PC-3 (cell line): ENCODE results near the gene PRSS37. TPM values are rescaled to one million over a fixed set of nuclear protein-coding genes. Genes with fewer than 3 reads are reported as not detected.

Source experiments
- ATAC-seq: fragments of 200-7000 bp; cut with Tn5 transposase; 2 replicates; pipeline ENCODE4 v1.9.1; 2020; ENCODE audit warnings: mild to moderate bottlenecking, moderate library complexity
- BruUV-seq: library from RNA; stranded (reverse); fragments of 400-500 nt; replicated peaks from 2 replicates; lab custom pipeline; 2021; lab: Mats Ljungman, UMichigan
- CTCF ChIA-PET: fragments of 300-600 bp; sonication (Branson Sonifier 250); formaldehyde crosslinking; loops from one replicate; lab custom pipeline; 2022; ENCODE audit warnings: antibody characterized with exemption; lab: Charles Lee
- POLR2A ChIA-PET: fragments of 300-600 bp; sonication (Branson Sonifier 250); formaldehyde crosslinking; loops from one replicate; lab custom pipeline; 2022; ENCODE audit warnings: antibody characterized with exemption; ENCODE audit not compliant: unreplicated experiment; lab: Charles Lee
- DNase-seq: peaks from one replicate; pipeline ENCODE4 v3.0.0-alpha.2; 2015
- H2AFZ ChIP-seq: fragments of 300-600 bp; sonication (generic); 2 replicates; pipeline ENCODE4 v1.6.0; 2016; ENCODE audit warnings: antibody characterized with exemption, low read length
- H3F3A ChIP-seq: fragments of 300-600 bp; sonication (generic); one replicate; pipeline ENCODE4 v1.6.0; 2017; ENCODE audit warnings: antibody characterized with exemption, low read length, control low read depth, mild to moderate bottlenecking; ENCODE audit not compliant: unreplicated experiment
- H3K27ac ChIP-seq: fragments of 300-600 bp; sonication (generic); 2 replicates; pipeline ENCODE4 v1.5.1; 2016; ENCODE audit warnings: mild to moderate bottlenecking, low read length
- H3K27me3 ChIP-seq: fragments of 300-600 bp; sonication (generic); 2 replicates; pipeline ENCODE4 v1.6.1; 2016; ENCODE audit warnings: low read length, mixed read lengths
- H3K36me3 ChIP-seq: fragments of 300-600 bp; sonication (generic); 2 replicates; pipeline ENCODE4 v1.6.1; 2016; ENCODE audit warnings: low read depth, mixed run types, low read length, mixed read lengths
- H3K4me1 ChIP-seq: fragments of 300-600 bp; sonication (generic); 2 replicates; pipeline ENCODE4 v1.5.1; 2016; ENCODE audit warnings: low read length; ENCODE audit not compliant: insufficient read depth
- H3K4me2 ChIP-seq: fragments of 300-600 bp; sonication (generic); 2 replicates; pipeline ENCODE4 v1.6.0; 2016; ENCODE audit warnings: low read length
- H3K4me3 ChIP-seq: fragments of 300-600 bp; sonication (generic); 2 replicates; pipeline ENCODE4 v1.5.1; 2016; ENCODE audit warnings: mild to moderate bottlenecking, low read length, mixed read lengths
- H3K79me2 ChIP-seq: fragments of 300-600 bp; sonication (generic); 2 replicates; pipeline ENCODE4 v1.6.1; 2017; ENCODE audit warnings: low read length, mixed read lengths
- H3K9ac ChIP-seq: fragments of 300-600 bp; sonication (generic); 2 replicates; pipeline ENCODE4 v1.6.0; 2016; ENCODE audit warnings: mild to moderate bottlenecking, low read length
- H3K9me2 ChIP-seq: fragments of 300-600 bp; sonication (generic); replicated peaks from 2 replicates; pipeline ENCODE4 v1.6.1; 2016; ENCODE audit warnings: mixed run types, low read length, mixed read lengths
- H3K9me3 ChIP-seq: fragments of 300-600 bp; sonication (generic); 2 replicates; pipeline ENCODE4 v1.6.1; 2016; ENCODE audit warnings: low read length, mixed read lengths
- H4K20me1 ChIP-seq: fragments of 300-600 bp; sonication (generic); 2 replicates; pipeline ENCODE4 v1.6.1; 2016; ENCODE audit warnings: low read length, mixed read lengths
- CTCF ChIP-seq: fragments of 300-600 bp; sonication (generic); conservative IDR thresholded peaks from 2 replicates; pipeline ENCODE4 v1.5.1; 2017; ENCODE audit warnings: antibody characterized with exemption, low read depth, mild to moderate bottlenecking, low read length
- EZH2 ChIP-seq: fragments of 300-600 bp; sonication (generic); IDR thresholded peaks from one replicate; pipeline ENCODE4 v1.6.1; 2017; ENCODE audit warnings: antibody characterized with exemption, mild to moderate bottlenecking, low read length; ENCODE audit not compliant: unreplicated experiment
- EZH2phosphoT487 ChIP-seq: fragments of 300-600 bp; sonication (generic); IDR thresholded peaks from 2 replicates; pipeline ENCODE4 v1.6.1; 2018; ENCODE audit warnings: mild to moderate bottlenecking, antibody characterized with exemption, low read length, borderline replicate concordance
- intact Hi-C: fragments of 100-400 bp; cut with micrococcal nuclease; formaldehyde crosslinking; loops from 2 replicates; pipeline ENCODE4 v1.9.0; 2023
- total RNA-seq: library from RNA; depleted of rRNA; stranded (reverse); fragments of >200 nt; gene quantifications from 2 replicates; pipeline ENCODE4 v1.2.3, GENCODE V29; 2014

PRSS37 gene
- total RNA-seq, 1 experiment from 2014 or later, result not detected

GRCh38 chr7:141847996-141848395 is 6.7 kb upstream of the PRSS37 start:
- H3K9me2 ChIP-seq, result no peaks in the 10 kb centered on the region
- peaks cover 15% of the 10 kb centered on the region for H3K27me3 ChIP-seq
- H3K9ac ChIP-seq, result no peak overlapping the region
- DNase-seq (no peak), ATAC-seq (no peak)
- H4K20me1 ChIP-seq, result no peaks in the 10 kb centered on the region
- intact Hi-C loops, result no loop called here
- no peak overlapping the region for H2AFZ ChIP-seq
- ChIA-PET CTCF (no interaction called here), POLR2A (no interaction called here)
- no peak for TF ChIP-seq EZH2phosphoT487
- no peak for TF ChIP-seq CTCF
- no peak for TF ChIP-seq EZH2
- no peak overlapping the region for H3K27ac ChIP-seq
- no peaks in the 10 kb centered on the region for H3K79me2 ChIP-seq
- H3K9me3 ChIP-seq, result no peaks in the 10 kb centered on the region
- no peaks in the 10 kb centered on the region for H3K4me1 ChIP-seq
- no peak overlapping the region for H3K4me3 ChIP-seq
- no TSS peak for BruUV-seq
- no peaks in the 10 kb centered on the region for H3F3A ChIP-seq
- no peak overlapping the region for H3K4me2 ChIP-seq
- H3K36me3 ChIP-seq, result no peaks in the 10 kb centered on the region

- DNase-seq, result no peak
- no peaks in the 10 kb centered on the region for H3K9me2 ChIP-seq
- CTCF ChIA-PET, result no interaction called here
Measured at GRCh38 chr7:141844256-141844655, 3.0 kb upstream of the PRSS37 start.

GRCh38 chr7:141842904-141843303 is 1.6 kb upstream of the PRSS37 start:
- Histone ChIP-seq H4K20me1 (no peaks in the 10 kb centered on the region), H3K79me2 (no peaks in the 10 kb centered on the region), H3K4me1 (no peaks in the 10 kb centered on the region), H3K36me3 (no peaks in the 10 kb centered on the region), H3K9ac (no peak overlapping the region), H2AFZ (no peak overlapping the region), H3K27ac (no peak overlapping the region), H3K9me3 (no peaks in the 10 kb centered on the region), H3F3A (no peaks in the 10 kb centered on the region), H3K4me2 (no peak overlapping the region), H3K9me2 (no peaks in the 10 kb centered on the region), H3K27me3 (no peaks in the 10 kb centered on the region), H3K4me3 (no peak overlapping the region)
- ChIA-PET CTCF (no interaction called here), POLR2A (no interaction called here)
- DNase-seq (no peak), ATAC-seq (no peak)
- TF ChIP-seq CTCF (no peak), EZH2 (no peak), EZH2phosphoT487 (no peak)
- intact Hi-C loops, result no loop called here
- BruUV-seq, result no TSS peak

More at GRCh38 chr7:141844256-141844655, 3.0 kb upstream of the PRSS37 start:
- Histone ChIP-seq H3K4me2 (no peak overlapping the region), H3K4me3 (no peak overlapping the region), H3F3A (no peaks in the 10 kb centered on the region), H3K79me2 (no peaks in the 10 kb centered on the region), H3K9ac (no peak overlapping the region), H4K20me1 (no peaks in the 10 kb centered on the region), H3K36me3 (no peaks in the 10 kb centered on the region), H2AFZ (no peak overlapping the region), H3K4me1 (no peaks in the 10 kb centered on the region), H3K27me3 (peaks cover 11% of the 10 kb centered on the region), H3K9me3 (no peaks in the 10 kb centered on the region), H3K27ac (no peak overlapping the region)
- ATAC-seq, result no peak
- BruUV-seq, result no TSS peak
- POLR2A ChIA-PET, result no interaction called here
- TF ChIP-seq CTCF, result no peak
- no peak for TF ChIP-seq EZH2
- no peak for TF ChIP-seq EZH2phosphoT487
- intact Hi-C loops, result no loop called here
